AG04449 (cell line): Measurements from ENCODE around the gene CDK5.
A peak's percentile ranks its signal among the peaks of the same experiment; 100 is the strongest.

Source experiments
- CTCF ChIA-PET: fragments of 350-600 bp; formaldehyde crosslinking; extraction: SDS; loops from one replicate; lab custom pipeline; 2021; ENCODE audit warnings: antibody characterized with exemption; lab: Yijun Ruan, JAX
- POLR2A ChIA-PET: fragments of 400-600, 350-600 bp; formaldehyde crosslinking; extraction: SDS; loops from one replicate; lab custom pipeline; 2020; ENCODE audit warnings: antibody characterized with exemption, inconsistent platforms; lab: Yijun Ruan, JAX
- DNase-seq: peaks from one replicate; pipeline ENCODE4 v3.0.0-alpha.2; 2010; ENCODE audit warnings: low read depth, low spot score
- H3K4me3 ChIP-seq: 2 replicates; pipeline ENCODE4 v1.5.1; 2011; ENCODE audit warnings: low read depth, mild to moderate bottlenecking, control low read depth, low read length
- CTCF ChIP-seq: IDR thresholded peaks from one replicate; pipeline ENCODE4 v1.5.1; 2011; ENCODE audit warnings: mild to moderate bottlenecking, moderate library complexity, low read length, control low read depth, inconsistent platforms; ENCODE audit not compliant: insufficient read depth; ENCODE audit errors: missing control alignments

The CDK5 gene

GRCh38 chr7:151015967-151016366, 41.7 kb downstream of the CDK5 start:
- no peak for TF ChIP-seq CTCF
- no peak overlapping the region for H3K4me3 ChIP-seq
- DNase-seq = no peak
- ChIA-PET CTCF (interaction anchor here (3.5 to 9.0 kb wide), 6 partner anchors 9 to 118 kb away, joined by 14 to 125 read pairs (median 46); partner anchors contain the start of gene ABCB8), POLR2A (no interaction called here)

GRCh38 chr7:151014950-151015349, 42.7 kb downstream of the CDK5 start:
- ChIA-PET POLR2A (no interaction called here), CTCF (interaction anchor here (1.3 to 11.9 kb wide), 4 partner anchors 9 to 116 kb away, joined by 5 to 190 read pairs (median 37); partner anchors contain the start of gene ATG9B)
- no peak for TF ChIP-seq CTCF
- no peak for DNase-seq
- no peak overlapping the region for H3K4me3 ChIP-seq

- POLR2A ChIA-PET = no interaction called here
- peak overlapping the region; percentile 55 for H3K4me3 ChIP-seq
- CTCF ChIA-PET = interaction anchor here (0.6 to 11.9 kb wide), 9 partner anchors 10 to 115 kb away, joined by 3 to 190 read pairs (median 5); partner anchors contain the start of gene ATG9B
Measured at GRCh38 chr7:151013733-151014497, 43.8 kb downstream of the CDK5 start.

GRCh38 chr7:151013356-151013732, 44.4 kb downstream of the CDK5 start:
- H3K4me3 ChIP-seq = peak overlapping the region; percentile 55
- CTCF ChIA-PET = interaction anchor here (0.9 to 11.9 kb wide), 7 partner anchors 10 to 115 kb away, joined by 4 to 190 read pairs (median 5); partner anchors contain the start of gene ATG9B
- no peak for TF ChIP-seq CTCF
- POLR2A ChIA-PET = no interaction called here
- DNase-seq = no peak

More at GRCh38 chr7:151013733-151014497, 43.8 kb downstream of the CDK5 start:
- DNase-seq = no peak
- TF ChIP-seq CTCF = peak; percentile 34

GRCh38 chr7:151012911-151013347, 44.8 kb downstream of the CDK5 start:
- ChIA-PET CTCF (interaction anchor here (0.6 to 11.9 kb wide), 11 partner anchors 8 to 96 kb away, joined by 3 to 190 read pairs (median 4); partner anchors contain the start of gene ATG9B), POLR2A (no interaction called here)
- DNase-seq = no peak
- peak; percentile 78 for TF ChIP-seq CTCF
- H3K4me3 ChIP-seq = peak overlapping the region; percentile 55
